ENCODE measurements around the gene FAM53B.
"Not testable (repeated sequence)": the region's sequence is repeated elsewhere in the genome, so short reads cannot be mapped to it uniquely, and the experiment has no call there.

Gene FAM53B

GRCh38 chr10:124589491-124590041 is 154.6 kb downstream of the FAM53B start:
- H3K27me3 Mint-ChIP-seq = peaks cover 10% of the 10 kb centered on the region
- intact Hi-C loops (cut with micrococcal nuclease) = no loop called here
- peaks cover 12% of the 10 kb centered on the region for H3K4me1 Mint-ChIP-seq (ENCODE audit: low read depth)
- no peak overlapping the region for H3K27ac Mint-ChIP-seq
- no peaks in the 10 kb centered on the region for H3K9me3 Mint-ChIP-seq
- no peaks in the 10 kb centered on the region for H3K36me3 Mint-ChIP-seq (ENCODE audit: low read depth)
- no peak overlapping the region for H3K4me3 Mint-ChIP-seq

GRCh38 chr10:124588736-124589490 is 155.3 kb downstream of the FAM53B start:
- Mint-ChIP-seq H3K27ac (no peak overlapping the region), H3K9me3 (no peaks in the 10 kb centered on the region), H3K4me1 (ENCODE audit: low read depth) (peaks cover 12% of the 10 kb centered on the region), H3K27me3 (peaks cover 10% of the 10 kb centered on the region), H3K36me3 (ENCODE audit: low read depth) (no peaks in the 10 kb centered on the region), H3K4me3 (no peak overlapping the region)
- intact Hi-C loops (cut with micrococcal nuclease) = no loop called here

GRCh38 chr10:124588341-124588735 is 155.8 kb downstream of the FAM53B start:
- Mint-ChIP-seq H3K4me1 (ENCODE audit: low read depth) (peaks cover 12% of the 10 kb centered on the region), H3K27me3 (peaks cover 10% of the 10 kb centered on the region)
- H3K27ac Mint-ChIP-seq; H3K36me3 Mint-ChIP-seq (ENCODE audit: low read depth); H3K4me3 Mint-ChIP-seq; intact Hi-C loops (cut with micrococcal nuclease); H3K9me3 Mint-ChIP-seq: not testable (repeated sequence)

- Mint-ChIP-seq H3K36me3 (ENCODE audit: low read depth) (no peaks in the 10 kb centered on the region), H3K27ac (no peak overlapping the region), H3K4me3 (no peak overlapping the region), H3K27me3 (peaks cover 10% of the 10 kb centered on the region), H3K9me3 (no peaks in the 10 kb centered on the region), H3K4me1 (ENCODE audit: low read depth) (peaks cover 16% of the 10 kb centered on the region)
- intact Hi-C loops (cut with micrococcal nuclease) = no loop called here
Observed at GRCh38 chr10:124587811-124588211, 156.4 kb downstream of the FAM53B start.

GRCh38 chr10:124586142-124586541 is 158.0 kb downstream of the FAM53B start:
- Mint-ChIP-seq H3K27ac (no peak overlapping the region), H3K4me1 (ENCODE audit: low read depth) (peaks cover 19% of the 10 kb centered on the region), H3K36me3 (ENCODE audit: low read depth) (no peaks in the 10 kb centered on the region), H3K27me3 (peaks cover 10% of the 10 kb centered on the region), H3K9me3 (no peaks in the 10 kb centered on the region), H3K4me3 (no peak overlapping the region)
- intact Hi-C loops (cut with micrococcal nuclease) = no loop called here

GRCh38 chr10:124579011-124579399 is 165.2 kb downstream of the FAM53B start:
- H3K36me3 Mint-ChIP-seq (ENCODE audit: low read depth) = no peaks in the 10 kb centered on the region
- intact Hi-C loops (cut with micrococcal nuclease) = no loop called here
- peaks cover 2% of the 10 kb centered on the region for H3K27me3 Mint-ChIP-seq
- no peak overlapping the region for H3K27ac Mint-ChIP-seq
- peaks cover 7% of the 10 kb centered on the region for H3K4me1 Mint-ChIP-seq (ENCODE audit: low read depth)
- no peak overlapping the region for H3K4me3 Mint-ChIP-seq
- no peaks in the 10 kb centered on the region for H3K9me3 Mint-ChIP-seq

GRCh38 chr10:124578231-124579010 is 165.8 kb downstream of the FAM53B start:
- intact Hi-C loops (cut with micrococcal nuclease) = no loop called here
- Mint-ChIP-seq H3K36me3 (ENCODE audit: low read depth) (no peaks in the 10 kb centered on the region), H3K27me3 (peaks cover 2% of the 10 kb centered on the region), H3K4me3 (no peak overlapping the region), H3K27ac (no peak overlapping the region), H3K9me3 (no peaks in the 10 kb centered on the region), H3K4me1 (ENCODE audit: low read depth) (peaks cover 7% of the 10 kb centered on the region)

- Mint-ChIP-seq H3K27me3 (peaks cover 2% of the 10 kb centered on the region), H3K4me3 (no peak overlapping the region), H3K9me3 (no peaks in the 10 kb centered on the region), H3K27ac (no peak overlapping the region), H3K4me1 (ENCODE audit: low read depth) (peaks cover 5% of the 10 kb centered on the region), H3K36me3 (ENCODE audit: low read depth) (no peaks in the 10 kb centered on the region)
- intact Hi-C loops (cut with micrococcal nuclease) = no loop called here
Observed at GRCh38 chr10:124577651-124578050, 166.5 kb downstream of the FAM53B start.

- Mint-ChIP-seq H3K27ac (no peak overlapping the region), H3K4me3 (no peak overlapping the region), H3K4me1 (ENCODE audit: low read depth) (peaks cover 8% of the 10 kb centered on the region), H3K9me3 (no peaks in the 10 kb centered on the region), H3K36me3 (ENCODE audit: low read depth) (no peaks in the 10 kb centered on the region), H3K27me3 (peaks cover 2% of the 10 kb centered on the region)
- intact Hi-C loops (cut with micrococcal nuclease) = no loop called here
Observed at GRCh38 chr10:124576526-124577420, 167.4 kb downstream of the FAM53B start.

GRCh38 chr10:124575107-124576035 is 168.8 kb downstream of the FAM53B start:
- H3K27ac Mint-ChIP-seq = no peak overlapping the region
- no peak overlapping the region for H3K4me3 Mint-ChIP-seq
- H3K36me3 Mint-ChIP-seq (ENCODE audit: low read depth) = no peaks in the 10 kb centered on the region
- no peaks in the 10 kb centered on the region for H3K9me3 Mint-ChIP-seq
- intact Hi-C loops (cut with micrococcal nuclease) = no loop called here
- peaks cover 2% of the 10 kb centered on the region for H3K27me3 Mint-ChIP-seq
- peaks cover 8% of the 10 kb centered on the region for H3K4me1 Mint-ChIP-seq (ENCODE audit: low read depth)

- H3K4me1 Mint-ChIP-seq (ENCODE audit: low read depth) = peaks cover 8% of the 10 kb centered on the region
- H3K27ac Mint-ChIP-seq = no peak overlapping the region
- H3K36me3 Mint-ChIP-seq (ENCODE audit: low read depth) = no peaks in the 10 kb centered on the region
- H3K9me3 Mint-ChIP-seq = no peaks in the 10 kb centered on the region
- H3K27me3 Mint-ChIP-seq = peaks cover 2% of the 10 kb centered on the region
- intact Hi-C loops (cut with micrococcal nuclease) = no loop called here
- no peak overlapping the region for H3K4me3 Mint-ChIP-seq
Observed at GRCh38 chr10:124574456-124575070, 169.6 kb downstream of the FAM53B start.

GRCh38 chr10:124573726-124574455 is 170.3 kb downstream of the FAM53B start:
- H3K27ac Mint-ChIP-seq = no peak overlapping the region
- H3K36me3 Mint-ChIP-seq (ENCODE audit: low read depth) = no peaks in the 10 kb centered on the region
- H3K9me3 Mint-ChIP-seq = no peaks in the 10 kb centered on the region
- no peak overlapping the region for H3K4me3 Mint-ChIP-seq
- H3K27me3 Mint-ChIP-seq = peaks cover 2% of the 10 kb centered on the region
- peaks cover 8% of the 10 kb centered on the region for H3K4me1 Mint-ChIP-seq (ENCODE audit: low read depth)
- intact Hi-C loops (cut with micrococcal nuclease) = no loop called here

Data from dendritic cell treated with granulocyte-macrophage colony-stimulating factor and Interleukin-4, amounts not matched to agents 40 ng/mL and 50 ng/mL, for 4 days (primary cell).